MM.1S (cell line): ENCODE data around the gene CCDC18.

Experiments
- CTCF ChIP-seq: fragments of 300-600 bp; sonication (generic); IDR thresholded peaks from 2 replicates; pipeline ENCODE4 v1.5.1; 2016; ENCODE audit warnings: antibody characterized with exemption, low read length, mixed read lengths
- EZH2 ChIP-seq: fragments of 300-600 bp; sonication (generic); optimal IDR thresholded peaks from 2 replicates; pipeline ENCODE3; 2017; ENCODE audit warnings: low read depth, mild to moderate bottlenecking, antibody characterized with exemption, low read length, mixed read lengths
- EZH2phosphoT487 ChIP-seq: fragments of 300-600 bp; sonication (generic); IDR thresholded peaks from 2 replicates; pipeline ENCODE4 v1.6.1; 2018; ENCODE audit warnings: antibody characterized with exemption, low read length

DNA sequence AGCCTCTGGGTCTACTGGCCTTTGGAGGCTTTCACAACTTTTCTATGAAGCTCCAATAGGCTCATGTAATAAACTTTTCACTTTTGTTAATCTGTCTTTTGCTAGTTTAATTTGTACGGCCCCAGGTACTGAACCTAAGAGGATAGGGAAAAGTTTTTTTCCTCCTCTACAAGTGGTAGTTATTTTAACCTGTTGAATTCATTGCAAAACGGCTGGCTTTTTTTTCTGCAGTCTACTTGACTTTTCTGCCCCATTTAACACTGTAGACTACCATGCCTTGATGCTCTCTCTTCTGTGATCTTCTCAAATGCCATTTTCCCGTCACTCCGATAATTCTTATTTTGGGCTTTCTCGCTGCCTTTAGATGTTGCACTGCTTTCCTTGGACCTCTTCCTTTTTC is 121.6 kb downstream of the CCDC18 start:
- no peak for TF ChIP-seq CTCF
- no peak for TF ChIP-seq EZH2phosphoT487
- TF ChIP-seq EZH2, result no peak
